ENCODE data around the gene RAPGEF1.

DNA sequence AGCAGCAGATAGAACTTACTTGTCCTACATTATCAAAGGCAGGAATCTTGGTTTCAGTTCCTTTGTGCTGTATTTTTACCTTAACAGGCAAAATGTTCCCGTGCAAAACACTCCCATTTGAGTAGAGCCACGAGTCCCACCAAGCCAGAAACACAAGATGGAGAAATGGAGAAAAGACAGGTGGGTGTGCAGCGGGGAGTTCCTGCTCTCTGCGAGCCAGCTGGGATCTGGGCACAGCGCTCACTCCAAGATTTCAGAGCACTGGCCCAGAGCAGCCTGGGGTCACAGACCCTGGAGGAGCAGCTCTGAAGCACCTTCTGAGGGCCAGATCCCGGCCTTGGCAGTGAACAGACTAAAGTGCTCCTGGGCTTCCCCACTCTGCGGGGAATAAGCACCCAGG, 211.7 kb downstream of the RAPGEF1 start:
- TF ChIP-seq ARNT (IDR thresholded peaks at IDR 0.05) (no peak), SMARCE1 (IDR thresholded peaks at IDR 0.05) (no peak), PHF8 (IDR thresholded peaks at IDR 0.05; ENCODE audit: borderline replicate concordance, low read length) (no peak), YY1 (IDR thresholded peaks at IDR 0.05; ENCODE audit: borderline replicate concordance in 1 of 3, control insufficient read depth in 1 of 3, extremely low read depth in 1 of 3, insufficient read depth in 3 of 3, insufficient read length in 1 of 3, insufficient replicate concordance in 2 of 3, low read depth in 1 of 3, low read length in 2 of 3) (no peak)
- TF ChIP-seq, protein P1, sequence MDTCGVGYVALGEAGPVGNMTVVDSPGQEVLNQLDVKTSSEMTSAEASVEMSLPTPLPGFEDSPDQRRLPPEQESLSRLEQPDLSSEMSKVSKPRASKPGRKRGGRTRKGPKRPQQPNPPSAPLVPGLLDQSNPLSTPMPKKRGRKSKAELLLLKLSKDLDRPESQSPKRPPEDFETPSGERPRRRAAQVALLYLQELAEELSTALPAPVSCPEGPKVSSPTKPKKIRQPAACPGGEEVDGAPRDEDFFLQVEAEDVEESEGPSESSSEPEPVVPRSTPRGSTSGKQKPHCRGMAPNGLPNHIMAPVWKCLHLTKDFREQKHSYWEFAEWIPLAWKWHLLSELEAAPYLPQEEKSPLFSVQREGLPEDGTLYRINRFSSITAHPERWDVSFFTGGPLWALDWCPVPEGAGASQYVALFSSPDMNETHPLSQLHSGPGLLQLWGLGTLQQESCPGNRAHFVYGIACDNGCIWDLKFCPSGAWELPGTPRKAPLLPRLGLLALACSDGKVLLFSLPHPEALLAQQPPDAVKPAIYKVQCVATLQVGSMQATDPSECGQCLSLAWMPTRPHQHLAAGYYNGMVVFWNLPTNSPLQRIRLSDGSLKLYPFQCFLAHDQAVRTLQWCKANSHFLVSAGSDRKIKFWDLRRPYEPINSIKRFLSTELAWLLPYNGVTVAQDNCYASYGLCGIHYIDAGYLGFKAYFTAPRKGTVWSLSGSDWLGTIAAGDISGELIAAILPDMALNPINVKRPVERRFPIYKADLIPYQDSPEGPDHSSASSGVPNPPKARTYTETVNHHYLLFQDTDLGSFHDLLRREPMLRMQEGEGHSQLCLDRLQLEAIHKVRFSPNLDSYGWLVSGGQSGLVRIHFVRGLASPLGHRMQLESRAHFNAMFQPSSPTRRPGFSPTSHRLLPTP (IDR thresholded peaks at IDR 0.05; ENCODE audit: borderline replicate concordance, extremely low read depth, insufficient read length), result no peak
- TF ChIP-seq, protein P2, sequence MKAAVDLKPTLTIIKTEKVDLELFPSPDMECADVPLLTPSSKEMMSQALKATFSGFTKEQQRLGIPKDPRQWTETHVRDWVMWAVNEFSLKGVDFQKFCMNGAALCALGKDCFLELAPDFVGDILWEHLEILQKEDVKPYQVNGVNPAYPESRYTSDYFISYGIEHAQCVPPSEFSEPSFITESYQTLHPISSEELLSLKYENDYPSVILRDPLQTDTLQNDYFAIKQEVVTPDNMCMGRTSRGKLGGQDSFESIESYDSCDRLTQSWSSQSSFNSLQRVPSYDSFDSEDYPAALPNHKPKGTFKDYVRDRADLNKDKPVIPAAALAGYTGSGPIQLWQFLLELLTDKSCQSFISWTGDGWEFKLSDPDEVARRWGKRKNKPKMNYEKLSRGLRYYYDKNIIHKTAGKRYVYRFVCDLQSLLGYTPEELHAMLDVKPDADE (conservative IDR thresholded peaks at IDR 0.05; ENCODE audit: control insufficient read depth, low read depth, low read length), result no peak
- TF ChIP-seq, protein P3, sequence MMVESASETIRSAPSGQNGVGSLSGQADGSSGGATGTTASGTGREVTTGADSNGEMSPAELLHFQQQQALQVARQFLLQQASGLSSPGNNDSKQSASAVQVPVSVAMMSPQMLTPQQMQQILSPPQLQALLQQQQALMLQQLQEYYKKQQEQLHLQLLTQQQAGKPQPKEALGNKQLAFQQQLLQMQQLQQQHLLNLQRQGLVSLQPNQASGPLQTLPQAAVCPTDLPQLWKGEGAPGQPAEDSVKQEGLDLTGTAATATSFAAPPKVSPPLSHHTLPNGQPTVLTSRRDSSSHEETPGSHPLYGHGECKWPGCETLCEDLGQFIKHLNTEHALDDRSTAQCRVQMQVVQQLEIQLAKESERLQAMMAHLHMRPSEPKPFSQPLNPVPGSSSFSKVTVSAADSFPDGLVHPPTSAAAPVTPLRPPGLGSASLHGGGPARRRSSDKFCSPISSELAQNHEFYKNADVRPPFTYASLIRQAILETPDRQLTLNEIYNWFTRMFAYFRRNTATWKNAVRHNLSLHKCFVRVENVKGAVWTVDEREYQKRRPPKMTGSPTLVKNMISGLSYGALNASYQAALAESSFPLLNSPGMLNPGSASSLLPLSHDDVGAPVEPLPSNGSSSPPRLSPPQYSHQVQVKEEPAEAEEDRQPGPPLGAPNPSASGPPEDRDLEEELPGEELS (CRISPR knock-in tag; IDR thresholded peaks at IDR 0.05; ENCODE audit: borderline replicate concordance), result no peak
- TF ChIP-seq, protein P4, sequence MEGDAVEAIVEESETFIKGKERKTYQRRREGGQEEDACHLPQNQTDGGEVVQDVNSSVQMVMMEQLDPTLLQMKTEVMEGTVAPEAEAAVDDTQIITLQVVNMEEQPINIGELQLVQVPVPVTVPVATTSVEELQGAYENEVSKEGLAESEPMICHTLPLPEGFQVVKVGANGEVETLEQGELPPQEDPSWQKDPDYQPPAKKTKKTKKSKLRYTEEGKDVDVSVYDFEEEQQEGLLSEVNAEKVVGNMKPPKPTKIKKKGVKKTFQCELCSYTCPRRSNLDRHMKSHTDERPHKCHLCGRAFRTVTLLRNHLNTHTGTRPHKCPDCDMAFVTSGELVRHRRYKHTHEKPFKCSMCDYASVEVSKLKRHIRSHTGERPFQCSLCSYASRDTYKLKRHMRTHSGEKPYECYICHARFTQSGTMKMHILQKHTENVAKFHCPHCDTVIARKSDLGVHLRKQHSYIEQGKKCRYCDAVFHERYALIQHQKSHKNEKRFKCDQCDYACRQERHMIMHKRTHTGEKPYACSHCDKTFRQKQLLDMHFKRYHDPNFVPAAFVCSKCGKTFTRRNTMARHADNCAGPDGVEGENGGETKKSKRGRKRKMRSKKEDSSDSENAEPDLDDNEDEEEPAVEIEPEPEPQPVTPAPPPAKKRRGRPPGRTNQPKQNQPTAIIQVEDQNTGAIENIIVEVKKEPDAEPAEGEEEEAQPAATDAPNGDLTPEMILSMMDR (IDR thresholded peaks at IDR 0.05 in 2 of 3, conservative IDR thresholded peaks at IDR 0.05 in 1 of 3; ENCODE audit: insufficient read depth in 2 of 3, low read depth in 1 of 3, low read length in 3 of 3), result no peak
